Natural killer cell (primary cell): ENCODE results near the gene RAI2. TPM values are rescaled to one million over a fixed set of nuclear protein-coding genes. Genes with fewer than 3 reads are reported as not detected.

Experiments
- ATAC-seq, 3 donors: fragments of 150-1000 bp in 2 of 3; fragments of 200-7000 bp in 1 of 3; cut with Tn5 transposase; 1 replicate in 1 of 3; 2 replicates in 2 of 3; pipeline ENCODE4 v1.10.0; 2021; ENCODE audit warnings: mild to moderate bottlenecking in 2 of 3, moderate library complexity in 2 of 3
- DNase-seq, 2 donors: peaks; one replicate each; pipeline versions ENCODE4 v3.0.0 to v3.0.0-alpha.2; 2013 to 2021; ENCODE audit warnings: mixed read lengths in 1 of 2
- H3K27ac ChIP-seq: one replicate; pipeline ENCODE4 v1.5.1; 2013; ENCODE audit warnings: mild to moderate bottlenecking, low read length
- H3K27me3 ChIP-seq: one replicate; pipeline ENCODE4 v1.6.1; 2013; ENCODE audit warnings: low read length; ENCODE audit not compliant: control insufficient read depth, insufficient read depth
- H3K36me3 ChIP-seq: one replicate; pipeline ENCODE4 v1.6.1; 2013; ENCODE audit warnings: low read length; ENCODE audit not compliant: control insufficient read depth, insufficient read depth
- H3K4me1 ChIP-seq: one replicate; pipeline ENCODE4 v1.6.1; 2013; ENCODE audit warnings: low read length; ENCODE audit not compliant: control insufficient read depth, insufficient read depth
- H3K4me3 ChIP-seq: one replicate; pipeline ENCODE4 v1.5.1; 2013; ENCODE audit warnings: low read length
- H3K9me3 ChIP-seq: one replicate; pipeline ENCODE4 v1.6.1; 2013; ENCODE audit warnings: low read length; ENCODE audit not compliant: control insufficient read depth, insufficient read depth
- H3K27ac Mint-ChIP-seq, 2 donors: one replicate each; pipeline ENCODE4 v1.8.0; 2022; ENCODE audit warnings: mild to moderate bottlenecking in 2 of 2, mixed read lengths in 2 of 2, moderate library complexity in 1 of 2
- H3K27me3 Mint-ChIP-seq, 2 donors: one replicate each; pipeline ENCODE4 v1.8.0; 2022; ENCODE audit warnings: low read depth in 2 of 2, mixed read lengths in 2 of 2
- H3K36me3 Mint-ChIP-seq: one replicate; pipeline ENCODE4 v1.8.0; 2022; ENCODE audit warnings: mixed read lengths
- H3K4me1 Mint-ChIP-seq, 2 donors: one replicate each; pipeline ENCODE4 v1.8.0; 2022; ENCODE audit warnings: mixed read lengths in 2 of 2
- H3K4me3 Mint-ChIP-seq: one replicate; pipeline ENCODE4 v1.8.0; 2022; ENCODE audit warnings: mild to moderate bottlenecking, moderate library complexity, mixed read lengths
- H3K9me3 Mint-ChIP-seq, 2 donors: one replicate each; pipeline ENCODE4 v1.8.0; 2022; ENCODE audit warnings: mixed read lengths in 2 of 2
- CTCF ChIP-seq: fragments of 200-600 bp; IDR thresholded peaks from one replicate; pipeline ENCODE4 v1.8.0; 2022; ENCODE audit warnings: antibody characterized with exemption
- WGBS: methylation state at CpG from one replicate; pipeline ENCODE4 v1.1.7; 2013; ENCODE audit warnings: missing lambda C conversion rate; ENCODE audit not compliant: insufficient coverage; 5-methylcytosine and 5-hydroxymethylcytosine counted together
- intact Hi-C: fragments of 100-400 bp; cut with micrococcal nuclease; formaldehyde crosslinking; loops from one replicate; pipeline ENCODE4 v1.14.2; 2022
- total RNA-seq, 4 donors: library from RNA; stranded (reverse); fragments of 120-200 nt in 1 of 4; gene quantifications; one replicate each; pipeline versions ENCODE4 v1.2.3 to v1.2.4, GENCODE V29; 2013 to 2022

Gene RAI2
- total RNA-seq, 3 donors from 2014 or later (not counting 1 experiment from before 2014, with no cell fraction given), result not detected

GRCh38 chrX:17758382-17758781, 102.7 kb downstream of the RAI2 start:
- intact Hi-C loops, result no loop called here
- Histone ChIP-seq H3K27ac (no peak overlapping the region), H3K36me3 (no peaks in the 10 kb centered on the region), H3K4me1 (no peaks in the 10 kb centered on the region), H3K27me3 (no peaks in the 10 kb centered on the region), H3K9me3 (no peaks in the 10 kb centered on the region), H3K4me3 (no peak overlapping the region)
- Mint-ChIP-seq H3K9me3 (no peaks in the 10 kb centered on the region), H3K27ac (no peak overlapping the region), H3K4me3 (no peak overlapping the region), H3K36me3 (no peaks in the 10 kb centered on the region), H3K27me3 (peaks cover 0 to 9% of the 10 kb centered on the region in 2 donors), H3K4me1 (no peaks in the 10 kb centered on the region)
- TF ChIP-seq CTCF, result no peak
- DNase-seq (no peak), ATAC-seq (no peak)
- WGBS, result 83% methylated on average over 1 of the region's 2 CpGs

- no peak for TF ChIP-seq CTCF
- 88% methylated on average over 2 of the region's 3 CpGs for WGBS
- H3K27ac Mint-ChIP-seq, result no peak overlapping the region
These were observed 110.7 kb downstream of the RAI2 start for GRCh38 chrX:17750436-17750835.

More at GRCh38 chrX:17750436-17750835, 110.7 kb downstream of the RAI2 start:
- ATAC-seq, result no peak
- Mint-ChIP-seq H3K4me3 (no peak overlapping the region), H3K36me3 (no peaks in the 10 kb centered on the region), H3K9me3 (no peaks in the 10 kb centered on the region), H3K27me3 (peaks cover 3 to 13% of the 10 kb centered on the region in 2 donors), H3K4me1 (no peaks in the 10 kb centered on the region)
- Histone ChIP-seq H3K27me3 (no peaks in the 10 kb centered on the region), H3K27ac (no peak overlapping the region), H3K4me1 (no peaks in the 10 kb centered on the region), H3K36me3 (no peaks in the 10 kb centered on the region), H3K4me3 (no peak overlapping the region), H3K9me3 (no peaks in the 10 kb centered on the region)
- DNase-seq, result no peak
- intact Hi-C loops, result no loop called here

Other genes starting within 250 kb of the RAI2 start
- gene SCML1, start 123.8 kb downstream of the RAI2 start, total RNA-seq, result 1 to 10 TPM; 4.5 to 6.9 (median 4.6) TPM